GM12878 (cell line): Measurements from ENCODE around the gene MRPL55. TPM values are rescaled to one million over a fixed set of nuclear protein-coding genes. Genes with fewer than 3 reads are reported as not detected.

Experiments used
- ATAC-seq: fragments of 200-7000 bp; cut with Tn5 transposase; 3 replicates; pipeline ENCODE4 v1.9.1; 2020; ENCODE audit warnings: mild to moderate bottlenecking, moderate library complexity
- BruUV-seq: library from RNA; stranded (reverse); fragments of 400-500 nt; replicated peaks from 2 replicates; lab custom pipeline; 2021; lab: Mats Ljungman, UMichigan
- CTCF ChIA-PET: fragments of 300-600 bp; sonication (Branson Sonifier 250); formaldehyde crosslinking; extraction: SDS; loops from one replicate; lab custom pipeline; 2021; ENCODE audit warnings: inconsistent platforms; lab: Yijun Ruan, JAX
- POLR2A ChIA-PET: fragments of 350-600 bp; formaldehyde crosslinking; extraction: SDS; loops from one replicate; lab custom pipeline; 2021; ENCODE audit warnings: inconsistent platforms; lab: Charles Lee
- RAD21 ChIA-PET: fragments of 300-600 bp; sonication (Branson Sonifier 250); formaldehyde crosslinking; loops from one replicate; lab custom pipeline; 2023; ENCODE audit warnings: antibody characterized with exemption; ENCODE audit not compliant: unreplicated experiment; lab: Charles Lee
- SMC1A ChIA-PET: fragments of 300-600 bp; sonication (Branson Sonifier 250); formaldehyde crosslinking; loops from one replicate; lab custom pipeline; 2023; ENCODE audit not compliant: unreplicated experiment, uncharacterized antibody; lab: Charles Lee
- DNase-seq: peaks from one replicate; pipeline ENCODE4 v3.0.0-alpha.2; 2011; ENCODE audit warnings: low read depth, low spot score
- FAIRE-seq: peaks from 3 replicates; lab custom pipeline; 2011; peaks lifted over from hg19 to GRCh38; lab: Jason Lieb, UNC
- H2AFZ ChIP-seq: 2 replicates; pipeline ENCODE4 v1.6.0; 2011; ENCODE audit warnings: low read depth, low read length, control low read depth; ENCODE audit not compliant: control insufficient read depth
- H3K27ac ChIP-seq: 2 replicates; pipeline ENCODE4 v1.5.1; 2011; ENCODE audit warnings: control low read depth; ENCODE audit not compliant: control insufficient read depth, insufficient read depth
- H3K27me3 ChIP-seq, 2 experiments: replicated peaks in 1 of 2; 2 replicates each; pipeline versions ENCODE4 v1.6.0 to v1.6.1; 2011; ENCODE audit warnings: low read length in 1 of 2; ENCODE audit not compliant: control insufficient read depth in 2 of 2, insufficient read depth in 2 of 2
- H3K36me3 ChIP-seq, 2 experiments: 2 replicates each; pipeline ENCODE4 v1.5.1; 2011; ENCODE audit warnings: low read length in 1 of 2; ENCODE audit not compliant: control insufficient read depth in 2 of 2, insufficient read depth in 2 of 2
- H3K4me1 ChIP-seq: 2 replicates; pipeline ENCODE4 v1.6.1; 2011; ENCODE audit warnings: mild to moderate bottlenecking, low read length, moderate library complexity, mixed read lengths; ENCODE audit not compliant: control insufficient read depth, insufficient read depth
- H3K4me2 ChIP-seq: 2 replicates; pipeline ENCODE4 v1.6.0; 2011; ENCODE audit warnings: control low read depth; ENCODE audit not compliant: control insufficient read depth, insufficient read depth
- H3K4me3 ChIP-seq: fragments of 200-600 bp; sonication (generic); 2 replicates; pipeline ENCODE4 v1.5.1; 2016
- H3K79me2 ChIP-seq: 2 replicates; pipeline ENCODE4 v1.6.0; 2011; ENCODE audit warnings: low read length; ENCODE audit not compliant: control insufficient read depth, insufficient read depth
- H3K9ac ChIP-seq: 2 replicates; pipeline ENCODE4 v1.8.0; 2011; ENCODE audit warnings: low read length, control low read depth, mixed read lengths; ENCODE audit not compliant: control insufficient read depth, insufficient read depth
- H3K9me3 ChIP-seq: replicated peaks from 3 replicates; pipeline ENCODE4 v1.5.1; 2011; ENCODE audit warnings: mild to moderate bottlenecking, low read length; ENCODE audit not compliant: control insufficient read depth, insufficient read depth
- H4K20me1 ChIP-seq: 2 replicates; pipeline ENCODE4 v1.6.0; 2011; ENCODE audit not compliant: control insufficient read depth, insufficient read depth
- REST ChIP-seq: IDR thresholded peaks from 2 replicates; pipeline ENCODE4 v1.6.1; 2012; ENCODE audit warnings: mild to moderate bottlenecking, low read depth, low read length
- USF1 ChIP-seq: IDR thresholded peaks from 2 replicates; pipeline ENCODE4 v1.6.1; 2011; ENCODE audit warnings: borderline replicate concordance, low read depth, mild to moderate bottlenecking, moderate library complexity, mixed read lengths, low read length; ENCODE audit not compliant: insufficient read depth; ENCODE audit errors: extremely low read length
- WGBS: methylation state at CpG from one replicate; pipeline ENCODE4 v1.1.6; 2016; ENCODE audit warnings: low lambda C conversion rate; ENCODE audit not compliant: insufficient replicate concordance, insufficient coverage; ENCODE audit errors: missing lambda C conversion rate; 5-methylcytosine and 5-hydroxymethylcytosine counted together
- in situ Hi-C: fragments of 300-500 bp; cut with MboI; formaldehyde crosslinking; loops from 9 replicates; pipeline ENCODE4 v1.14.3; 2018; ENCODE audit warnings: mixed read lengths
- intact Hi-C: fragments of 100-400 bp; cut with micrococcal nuclease; formaldehyde crosslinking; loops from one replicate; pipeline ENCODE4 v1.14.2; 2022; ENCODE audit not compliant: unreplicated experiment
- polyA plus RNA-seq, 11 experiments: library from polyadenylated mRNA; depleted of rRNA in 4 of 11; unstranded in 6 of 11; stranded (reverse) in 5 of 11; fragments of >200 nt; fragmentation: Nextera tagmentation in 4 of 11; fragmentation: Illumina TruSeq in 1 of 11; extraction: Ambion mirVana in 4 of 11; extraction: Trizol in 1 of 11; gene quantifications; 1 replicate in 1 of 11; 2 replicates in 10 of 11; pipeline versions ENCODE4 v1.2.1 to v1.2.3, GENCODE V29; 2011 to 2016; ENCODE audit warnings: inconsistent platforms in 2 of 11, missing spikeins in 2 of 11, low read depth in 1 of 11
- total RNA-seq, 4 experiments: library from RNA; depleted of rRNA in 3 of 4; stranded (reverse); fragments of >200 nt in 3 of 4; fragmentation: Illumina TruSeq in 1 of 4; extraction: Trizol in 1 of 4; gene quantifications; 2 replicates each; pipeline versions ENCODE4 v1.2.1 to v1.2.3, GENCODE V29; 2013 to 2021

Gene MRPL55
- total and polyA plus RNA-seq, 10 of the 15 experiments (the other 5 are each of a cell fraction or from before 2014, with no cell fraction given) = 15.1 to 143 (median 55.8) TPM

GRCh38 chr1:228101614-228101993, 7.5 kb downstream of the MRPL55 start:
- H3K27ac ChIP-seq = no peak overlapping the region; the same call in 1 of the 2 replicates
- intact Hi-C loops (no loop called here), in situ Hi-C loops (no loop called here)
- no peaks in the 10 kb centered on the region for H3K9me3 ChIP-seq
- DNase-seq (no peak), ATAC-seq (peak; percentile 1), FAIRE-seq (no peak)
- H2AFZ ChIP-seq = no peak overlapping the region
- ChIA-PET CTCF (interaction anchor here (0.8 to 1.0 kb wide), 2 partner anchors 17 to 102 kb away, joined by 3 to 5 read pairs; no protein-coding TSS in a partner anchor), RAD21 (interaction anchor here (0.6 to 1.2 kb wide), 6 partner anchors 10 to 103 kb away, joined by 3 to 4 read pairs (median 3); no protein-coding TSS in a partner anchor), SMC1A (no interaction called here), POLR2A (interaction anchor here (1.2 kb wide), 1 partner anchor 15 kb away, joined by 5 read pairs; no protein-coding TSS in a partner anchor)
- 2% methylated on average over 15 of the region's 15 CpGs for WGBS
- peaks cover 2 to 38% of the 10 kb centered on the region in 2 experiments; a peak in 3 of 4 replicates for H3K36me3 ChIP-seq
- TF ChIP-seq REST (no peak), USF1 (peak; percentile 22)
- peak overlapping the region; percentile 87 for H3K4me3 ChIP-seq
- H3K4me2 ChIP-seq = peak overlapping the region; percentile 66
- no TSS peak for BruUV-seq
- H3K27me3 ChIP-seq = no peaks in the 10 kb centered on the region
- peaks cover 21% of the 10 kb centered on the region for H3K79me2 ChIP-seq
- H4K20me1 ChIP-seq = peaks cover 5% of the 10 kb centered on the region
- peak overlapping the region; percentile 40; the same call in 1 of the 2 replicates for H3K9ac ChIP-seq
- peaks cover 10% of the 10 kb centered on the region for H3K4me1 ChIP-seq
